IMR-90 (cell line): ENCODE results near the gene MTMR6. TPM values are rescaled to one million over a fixed set of nuclear protein-coding genes. Genes with fewer than 3 reads are reported as not detected.

Source experiments
- ATAC-seq: fragments of 200-7000 bp; cut with Tn5 transposase; 2 replicates; pipeline ENCODE4 v1.9.1; 2020; ENCODE audit warnings: low read depth, mild to moderate bottlenecking, moderate library complexity
- BruUV-seq: library from RNA; stranded (reverse); fragments of 400-500 nt; replicated peaks from 2 replicates; lab custom pipeline; 2021; lab: Mats Ljungman, UMichigan
- CTCF ChIA-PET: fragments of 300-600 bp; formaldehyde crosslinking; extraction: SDS; loops from one replicate; lab custom pipeline; 2021; ENCODE audit warnings: antibody characterized with exemption; lab: Yijun Ruan, JAX
- POLR2A ChIA-PET: fragments of 300-600 bp; sonication (Branson Sonifier 250); formaldehyde crosslinking; loops from one replicate; lab custom pipeline; 2022; ENCODE audit warnings: antibody characterized with exemption; ENCODE audit not compliant: unreplicated experiment; lab: Charles Lee
- DNase-seq: peaks from one replicate; pipeline ENCODE4 v3.0.0; 2013
- H2AFZ ChIP-seq: replicated peaks from 2 replicates; pipeline ENCODE3; 2013; ENCODE audit warnings: low read length, mild to moderate bottlenecking; ENCODE audit not compliant: poor library complexity
- H2AK5ac ChIP-seq: 2 replicates; pipeline ENCODE4 v1.6.1; 2013; ENCODE audit warnings: low read depth, low read length, inconsistent platforms
- H2AK9ac ChIP-seq: replicated peaks from 2 replicates; pipeline ENCODE3; 2013; ENCODE audit warnings: mild to moderate bottlenecking, low read depth, low read length, moderate library complexity; ENCODE audit not compliant: poor library complexity
- H2BK120ac ChIP-seq: 2 replicates; pipeline ENCODE4 v1.6.1; 2013; ENCODE audit warnings: low read depth, low read length, inconsistent platforms
- H2BK15ac ChIP-seq: 3 replicates; pipeline ENCODE4 v1.6.1; 2013; ENCODE audit warnings: low read depth, low read length, inconsistent platforms
- H2BK20ac ChIP-seq: 2 replicates; pipeline ENCODE4 v1.6.1; 2013; ENCODE audit warnings: low read depth, mild to moderate bottlenecking, inconsistent platforms, low read length, moderate library complexity
- H2BK5ac ChIP-seq: 2 replicates; pipeline ENCODE4 v1.6.1; 2013; ENCODE audit warnings: mild to moderate bottlenecking, low read depth, low read length, inconsistent platforms; ENCODE audit not compliant: poor library complexity, severe bottlenecking
- H3K14ac ChIP-seq: replicated peaks from 2 replicates; pipeline ENCODE4 v1.6.1; 2013; ENCODE audit warnings: low read depth, low read length, inconsistent platforms
- H3K18ac ChIP-seq: 2 replicates; pipeline ENCODE4 v1.6.1; 2013; ENCODE audit warnings: low read depth, low read length, control low read depth
- H3K23ac ChIP-seq: 2 replicates; pipeline ENCODE4 v1.6.1; 2013; ENCODE audit warnings: low read depth, low read length, inconsistent platforms
- H3K27ac ChIP-seq: 2 replicates; pipeline ENCODE4 v1.5.1; 2013; ENCODE audit warnings: mild to moderate bottlenecking, control low read depth, low read length; ENCODE audit not compliant: insufficient read depth
- H3K27me3 ChIP-seq: 2 replicates; pipeline ENCODE4 v1.6.1; 2013; ENCODE audit warnings: low read length; ENCODE audit not compliant: control insufficient read depth, insufficient read depth
- H3K36me3 ChIP-seq: 2 replicates; pipeline ENCODE4 v1.6.1; 2013; ENCODE audit warnings: low read length, mixed read lengths; ENCODE audit not compliant: control insufficient read depth, insufficient read depth
- H3K4ac ChIP-seq: 2 replicates; pipeline ENCODE4 v1.6.1; 2013; ENCODE audit warnings: low read depth, low read length, inconsistent platforms
- H3K4me1 ChIP-seq: 2 replicates; pipeline ENCODE4 v1.6.1; 2013; ENCODE audit warnings: low read length, mixed read lengths; ENCODE audit not compliant: control insufficient read depth, insufficient read depth
- H3K4me2 ChIP-seq: 2 replicates; pipeline ENCODE4 v1.6.1; 2013; ENCODE audit warnings: low read depth, mild to moderate bottlenecking, control low read depth, low read length, moderate library complexity
- H3K4me3 ChIP-seq: 2 replicates; pipeline ENCODE4 v1.5.1; 2013; ENCODE audit warnings: low read depth, mild to moderate bottlenecking, control low read depth, low read length, moderate library complexity; ENCODE audit not compliant: insufficient read depth
- H3K56ac ChIP-seq: 2 replicates; pipeline ENCODE4 v1.6.1; 2013; ENCODE audit warnings: low read length, inconsistent platforms; ENCODE audit not compliant: insufficient read depth; ENCODE audit errors: extremely low read depth
- H3K79me1 ChIP-seq, 2 experiments: 2 replicates each; pipeline ENCODE4 v1.6.1; 2013; ENCODE audit warnings: low read length in 2 of 2, inconsistent platforms in 1 of 2, low read depth in 1 of 2
- H3K9ac ChIP-seq: 2 replicates; pipeline ENCODE4 v1.6.1; 2013; ENCODE audit warnings: low read depth, low read length, control low read depth
- H3K9me1 ChIP-seq: 2 replicates; pipeline ENCODE4 v1.6.1; 2013; ENCODE audit warnings: low read length, inconsistent platforms; ENCODE audit not compliant: insufficient read depth
- H3K9me3 ChIP-seq: 2 replicates; pipeline ENCODE4 v1.6.1; 2013; ENCODE audit warnings: low read length; ENCODE audit not compliant: control insufficient read depth, insufficient read depth
- H4K20me1 ChIP-seq: 2 replicates; pipeline ENCODE4 v1.6.1; 2013; ENCODE audit warnings: low read length, inconsistent platforms; ENCODE audit not compliant: insufficient read depth
- H4K5ac ChIP-seq: 2 replicates; pipeline ENCODE4 v1.6.1; 2013; ENCODE audit warnings: mild to moderate bottlenecking, low read depth, low read length, control low read depth
- H4K8ac ChIP-seq, 2 experiments: 2 replicates each; pipeline ENCODE4 v1.6.1; 2013; ENCODE audit warnings: low read depth in 2 of 2, low read length in 2 of 2, control low read depth in 1 of 2, inconsistent platforms in 1 of 2
- H4K91ac ChIP-seq: 2 replicates; pipeline ENCODE4 v1.6.1; 2013; ENCODE audit warnings: low read depth, low read length, inconsistent platforms; ENCODE audit not compliant: insufficient read depth
- CHD1 ChIP-seq: IDR thresholded peaks from 2 replicates; pipeline ENCODE4 v1.6.1; 2012; ENCODE audit warnings: low read depth, low read length, improper control_type of control experiment
- ELK1 ChIP-seq: fragments of 150-350 bp; IDR thresholded peaks from 2 replicates; pipeline ENCODE4 v1.6.1; 2016; ENCODE audit warnings: low read depth, mild to moderate bottlenecking, low read length, moderate library complexity, borderline replicate concordance
- FOS ChIP-seq: fragments of 150-350 bp; IDR thresholded peaks from 2 replicates; pipeline ENCODE4 v1.6.1; 2016; ENCODE audit warnings: low read depth, low read length
- MAFK ChIP-seq: IDR thresholded peaks from 2 replicates; pipeline ENCODE4 v1.6.1; 2012; ENCODE audit warnings: low read depth, low read length, improper control_type of control experiment
- POLR2A ChIP-seq: IDR thresholded peaks from 2 replicates; pipeline ENCODE4 v1.6.1; 2012; ENCODE audit warnings: mild to moderate bottlenecking, low read depth, low read length
- RAD21 ChIP-seq: IDR thresholded peaks from 2 replicates; pipeline ENCODE4 v1.6.1; 2012; ENCODE audit warnings: low read length, improper control_type of control experiment
- SMC3 ChIP-seq: fragments of 150-350 bp; IDR thresholded peaks from 2 replicates; pipeline ENCODE4 v1.6.1; 2016; ENCODE audit warnings: low read depth, mild to moderate bottlenecking, antibody characterized with exemption, low read length, moderate library complexity
- WGBS, 2 experiments: methylation state at CpG; one replicate each; pipeline versions ENCODE4 v1.1.5 to v1.1.7; 2013; ENCODE audit warnings: missing lambda C conversion rate in 2 of 2; ENCODE audit not compliant: insufficient read length in 1 of 2; ENCODE audit errors: extremely low coverage in 2 of 2; 5-methylcytosine and 5-hydroxymethylcytosine counted together
- dilution Hi-C: fragments of 300-500 bp; cut with HindIII; formaldehyde crosslinking; loops from one replicate; pipeline ENCODE4 v1.14.3; 2018; ENCODE audit warnings: low sequenced_read_pairs; ENCODE audit not compliant: unreplicated experiment
- in situ Hi-C: fragments of 300-500 bp; cut with MboI; formaldehyde crosslinking; loops from 3 replicates; pipeline ENCODE4 v1.14.3; 2019; ENCODE audit warnings: low sequenced_read_pairs, inconsistent platforms, mixed read lengths
- intact Hi-C: fragments of 100-400 bp; cut with micrococcal nuclease; formaldehyde crosslinking; loops from 2 replicates; pipeline ENCODE4 v1.10.0; 2022
- polyA plus RNA-seq, 3 experiments: library from polyadenylated mRNA; depleted of rRNA; stranded (reverse); fragments of >200 nt; gene quantifications; 2 replicates each; pipeline ENCODE4 v1.2.3, GENCODE V29; 2012; ENCODE audit warnings: low replicate concordance in 1 of 3
- total RNA-seq: library from RNA; depleted of rRNA; stranded (reverse); fragments of >200 nt; gene quantifications from 2 replicates; pipeline ENCODE4 v1.2.3, GENCODE V29; 2012

Gene MTMR6
- total and polyA plus RNA-seq, 2 of the 4 experiments (the other 2 are of a cell fraction), result 9.4 to 21.7 TPM

- TF ChIP-seq POLR2A, result no peak
- no peak for TF ChIP-seq RAD21
- TF ChIP-seq ELK1, result no peak
- no peak for TF ChIP-seq SMC3
- TF ChIP-seq MAFK, result no peak
- TF ChIP-seq FOS, result no peak
- no peak for TF ChIP-seq CHD1
- ATAC-seq (no peak), DNase-seq (no peak)
- Histone ChIP-seq H4K91ac (no peak overlapping the region), H3K36me3 (no peaks in the 10 kb centered on the region), H2AFZ (no peak overlapping the region), H2BK120ac (no peak overlapping the region), H3K9ac (no peak overlapping the region), H3K4ac (no peak overlapping the region), H3K27ac (no peak overlapping the region), H3K9me3 (no peaks in the 10 kb centered on the region), H2AK9ac (no peak overlapping the region), H3K18ac (no peak overlapping the region), H3K4me1 (no peaks in the 10 kb centered on the region), H4K5ac (no peak overlapping the region), H3K9me1 (no peaks in the 10 kb centered on the region), H3K79me1 (no peaks in the 10 kb centered on the region), H3K27me3 (peaks cover 7% of the 10 kb centered on the region), H2BK5ac (no peak overlapping the region), H3K56ac (no peak overlapping the region), H3K23ac (no peak overlapping the region), H2BK15ac (no peak overlapping the region), H4K20me1 (no peaks in the 10 kb centered on the region), H3K4me2 (no peak overlapping the region), H3K4me3 (no peak overlapping the region), H4K8ac (no peak overlapping the region), H2AK5ac (no peak overlapping the region), H2BK20ac (no peak overlapping the region), H3K14ac (no peak overlapping the region)
- in situ Hi-C loops, result no loop called here
- dilution Hi-C loops, result no loop called here
- ChIA-PET CTCF (no interaction called here), POLR2A (no interaction called here)
- BruUV-seq, result no TSS peak
- intact Hi-C loops, result no loop called here
- WGBS, 2 experiments, result 81% methylated on average over 7 of the region's 9 CpGs; no CpG with 5 or more reads in 1 of the 2 experiments
These were observed 64.5 kb downstream of the MTMR6 start for GRCh38 chr13:25222740-25223139.
